GM13977 (cell line): ENCODE measurements around the gene CNFN.
A peak's percentile ranks its signal among the peaks of the same experiment; 100 is the strongest.

Source experiments
- DNase-seq: peaks from one replicate; pipeline ENCODE4 v3.0.0; 2012; ENCODE audit warnings: low spot score
- in situ Hi-C: fragments of 300-500 bp; cut with MboI; formaldehyde crosslinking; loops from one replicate; pipeline ENCODE4 v1.12.0; 2022; ENCODE audit warnings: low sequenced_read_pairs, low pct_unique_long_range_greater_than_20kb, mixed read lengths, inconsistent platforms; ENCODE audit not compliant: unreplicated experiment
- TF ChIP-seq, protein P1 (sequence below): IDR thresholded peaks from 2 replicates; pipeline ENCODE4 v1.5.1; 2012; ENCODE audit warnings: mild to moderate bottlenecking, control low read depth; ENCODE audit not compliant: insufficient read depth; ENCODE audit errors: extremely low read depth, missing control alignments

The CNFN gene

DNA sequence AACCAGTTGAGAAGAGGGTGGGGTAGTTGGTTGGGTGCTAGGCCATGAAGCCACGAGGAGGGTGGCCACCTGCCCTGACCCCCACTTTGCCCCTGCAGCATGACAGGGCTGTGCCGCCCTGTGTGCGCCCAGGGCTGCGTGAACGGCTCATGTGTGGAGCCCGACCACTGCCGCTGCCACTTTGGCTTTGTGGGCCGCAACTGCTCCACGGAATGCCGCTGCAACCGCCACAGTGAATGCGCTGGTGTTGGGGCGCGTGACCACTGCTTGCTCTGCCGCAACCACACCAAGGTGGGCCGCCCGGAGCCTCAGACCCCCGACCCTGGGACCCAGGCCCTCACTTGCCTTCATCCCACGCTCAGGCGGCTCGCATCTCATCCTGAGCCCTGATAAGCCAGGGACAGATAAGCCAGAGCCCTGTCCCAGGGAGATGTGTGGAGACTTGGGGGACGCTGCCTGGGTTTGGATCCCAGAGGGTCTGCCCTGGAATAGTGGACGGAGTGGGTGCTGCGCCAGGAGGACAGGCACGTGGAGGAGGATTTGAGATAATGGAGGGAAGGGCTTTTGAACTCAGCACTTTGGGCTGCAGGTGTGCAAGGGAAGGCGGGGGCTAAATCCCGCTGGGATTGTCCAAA, 20.5 kb downstream of the CNFN start:
- TF ChIP-seq, protein P1, sequence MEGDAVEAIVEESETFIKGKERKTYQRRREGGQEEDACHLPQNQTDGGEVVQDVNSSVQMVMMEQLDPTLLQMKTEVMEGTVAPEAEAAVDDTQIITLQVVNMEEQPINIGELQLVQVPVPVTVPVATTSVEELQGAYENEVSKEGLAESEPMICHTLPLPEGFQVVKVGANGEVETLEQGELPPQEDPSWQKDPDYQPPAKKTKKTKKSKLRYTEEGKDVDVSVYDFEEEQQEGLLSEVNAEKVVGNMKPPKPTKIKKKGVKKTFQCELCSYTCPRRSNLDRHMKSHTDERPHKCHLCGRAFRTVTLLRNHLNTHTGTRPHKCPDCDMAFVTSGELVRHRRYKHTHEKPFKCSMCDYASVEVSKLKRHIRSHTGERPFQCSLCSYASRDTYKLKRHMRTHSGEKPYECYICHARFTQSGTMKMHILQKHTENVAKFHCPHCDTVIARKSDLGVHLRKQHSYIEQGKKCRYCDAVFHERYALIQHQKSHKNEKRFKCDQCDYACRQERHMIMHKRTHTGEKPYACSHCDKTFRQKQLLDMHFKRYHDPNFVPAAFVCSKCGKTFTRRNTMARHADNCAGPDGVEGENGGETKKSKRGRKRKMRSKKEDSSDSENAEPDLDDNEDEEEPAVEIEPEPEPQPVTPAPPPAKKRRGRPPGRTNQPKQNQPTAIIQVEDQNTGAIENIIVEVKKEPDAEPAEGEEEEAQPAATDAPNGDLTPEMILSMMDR: no peak
- DNase-seq: no peak
- in situ Hi-C loops: no loop called here

DNA sequence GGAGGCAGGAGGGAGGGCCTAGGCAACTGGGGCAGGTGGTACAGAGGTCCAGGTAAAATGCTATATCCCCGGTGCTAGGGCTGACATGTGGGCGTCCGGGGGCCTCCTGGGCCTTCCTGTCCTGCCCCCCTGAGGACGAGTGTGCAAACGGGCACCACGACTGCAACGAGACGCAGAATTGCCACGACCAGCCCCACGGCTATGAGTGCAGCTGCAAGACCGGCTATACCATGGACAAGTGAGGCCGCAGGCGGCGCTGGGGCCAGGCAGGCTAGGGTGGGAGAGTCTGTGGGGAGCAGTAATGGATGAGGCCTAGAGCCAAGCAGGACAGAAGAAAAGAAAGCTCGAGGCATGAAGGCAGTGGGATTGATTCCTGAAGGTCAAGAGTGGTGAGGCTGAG, 21.3 kb downstream of the CNFN start:
- in situ Hi-C loops: no loop called here
- TF ChIP-seq, protein P1: no peak
- no peak for DNase-seq

DNA sequence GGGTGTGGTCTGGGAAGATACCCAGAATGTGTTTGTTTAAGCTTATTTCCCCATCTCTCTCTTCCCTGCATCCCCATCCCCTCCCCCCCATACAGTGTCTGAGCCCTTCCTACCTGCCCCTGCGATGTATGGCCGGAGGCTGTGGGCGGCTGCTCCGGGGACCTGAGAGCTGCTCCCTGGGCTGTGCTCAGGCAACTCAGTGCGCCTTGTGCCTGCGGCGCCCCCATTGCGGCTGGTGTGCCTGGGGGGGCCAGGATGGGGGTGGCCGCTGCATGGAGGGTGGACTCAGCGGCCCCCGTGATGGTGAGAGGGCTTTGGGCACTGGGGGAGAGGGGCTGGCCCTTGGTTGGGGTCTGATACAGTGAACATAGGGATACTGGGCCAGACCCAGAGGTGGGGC, 21.7 kb downstream of the CNFN start:
- DNase-seq: no peak
- in situ Hi-C loops: no loop called here
- TF ChIP-seq, protein P1: no peak

DNA sequence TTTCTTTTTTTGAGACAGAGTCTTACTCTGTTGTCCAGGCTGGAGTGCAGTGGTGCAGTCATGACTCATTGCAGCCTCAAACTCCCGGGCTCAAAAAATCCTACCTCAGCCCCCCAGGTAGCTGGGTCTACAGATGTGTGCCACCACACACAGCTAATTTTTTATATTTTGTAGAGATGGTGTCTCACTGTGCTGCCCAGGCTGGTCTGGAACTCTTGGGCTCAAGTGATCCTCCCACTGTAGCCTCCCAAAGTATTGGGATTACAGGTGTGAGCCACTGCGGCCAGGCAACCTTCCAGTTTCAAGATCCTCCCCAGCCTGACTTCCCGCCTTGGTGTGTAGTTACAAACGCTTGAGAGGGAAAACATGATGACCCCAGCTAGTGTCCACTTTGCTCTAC, 22.2 kb downstream of the CNFN start:
- in situ Hi-C loops: no loop called here
- DNase-seq: no peak
- TF ChIP-seq, protein P1: no peak

DNA sequence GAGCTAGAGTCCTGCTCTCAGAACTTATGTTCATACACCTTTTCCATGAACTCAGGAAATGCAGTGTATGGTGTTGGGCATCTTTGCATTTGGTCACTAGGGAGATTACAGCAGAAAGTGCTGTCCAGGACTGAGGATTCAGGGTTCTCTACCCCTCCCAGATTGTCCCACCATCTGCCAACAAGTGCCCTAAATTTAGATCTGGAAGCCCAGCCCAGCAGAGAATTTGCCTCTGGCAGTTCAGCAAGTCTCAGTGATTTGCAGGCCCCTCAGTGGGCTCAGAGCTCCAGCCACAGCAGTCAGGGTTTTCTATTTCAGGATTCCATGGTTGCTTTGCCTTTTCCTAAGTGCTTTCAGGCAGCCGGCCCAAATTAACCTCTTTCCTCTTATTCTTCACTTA, 23.4 kb downstream of the CNFN start:
- TF ChIP-seq, protein P1: no peak
- DNase-seq: no peak
- in situ Hi-C loops: no loop called here

DNA sequence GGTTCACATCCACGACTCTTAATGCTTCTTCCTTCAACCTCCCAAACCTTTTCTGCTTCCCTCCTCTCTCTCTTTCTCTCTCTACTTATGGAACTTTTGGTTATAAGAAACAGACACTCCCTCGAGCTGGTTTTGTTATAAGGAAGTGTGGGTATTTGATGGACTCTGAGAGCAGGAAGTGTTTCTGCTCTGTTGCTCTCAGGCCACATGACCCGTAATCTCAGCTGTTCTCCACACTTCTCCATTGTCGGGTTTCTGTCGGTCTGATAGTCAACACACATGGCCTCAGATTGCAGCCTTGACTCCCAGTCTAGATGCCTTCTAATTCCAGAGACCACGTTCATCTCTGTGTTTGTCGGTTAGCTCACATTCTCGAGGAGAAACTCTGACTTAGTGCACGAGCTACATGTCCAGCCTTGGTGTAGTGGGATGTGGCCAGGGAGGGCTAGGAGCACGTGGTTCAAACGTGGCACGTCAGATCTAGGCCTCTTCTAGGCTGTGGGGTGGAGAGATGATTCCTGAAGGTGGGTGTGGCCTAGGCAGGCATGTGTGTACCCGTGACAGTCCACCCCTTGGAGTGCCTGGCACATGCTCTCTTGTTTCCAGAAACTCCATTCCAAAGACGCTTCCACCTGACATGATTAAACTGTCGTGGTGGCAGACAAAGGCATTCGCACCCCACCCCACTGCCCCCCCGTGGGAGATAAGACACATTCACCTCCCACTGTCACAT, 26.3 kb downstream of the CNFN start:
- TF ChIP-seq, protein P1: no peak
- in situ Hi-C loops: no loop called here
- DNase-seq: peak; percentile 65
